IMR-90 (cell line): Measurements from ENCODE around the gene BCL6. TPM values are rescaled to one million over a fixed set of nuclear protein-coding genes. Genes with fewer than 3 reads are reported as not detected.

Source experiments
- ATAC-seq: fragments of 200-7000 bp; cut with Tn5 transposase; 2 replicates; pipeline ENCODE4 v1.9.1; 2020; ENCODE audit warnings: low read depth, mild to moderate bottlenecking, moderate library complexity
- BruUV-seq: library from RNA; stranded (reverse); fragments of 400-500 nt; replicated peaks from 2 replicates; lab custom pipeline; 2021; lab: Mats Ljungman, UMichigan
- CTCF ChIA-PET: fragments of 300-600 bp; formaldehyde crosslinking; extraction: SDS; loops from one replicate; lab custom pipeline; 2021; ENCODE audit warnings: antibody characterized with exemption; lab: Yijun Ruan, JAX
- POLR2A ChIA-PET: fragments of 300-600 bp; sonication (Branson Sonifier 250); formaldehyde crosslinking; loops from one replicate; lab custom pipeline; 2022; ENCODE audit warnings: antibody characterized with exemption; ENCODE audit not compliant: unreplicated experiment; lab: Charles Lee
- DNase-seq: peaks from one replicate; pipeline ENCODE4 v3.0.0; 2013
- H2AFZ ChIP-seq: replicated peaks from 2 replicates; pipeline ENCODE3; 2013; ENCODE audit warnings: low read length, mild to moderate bottlenecking; ENCODE audit not compliant: poor library complexity
- H2AK5ac ChIP-seq: 2 replicates; pipeline ENCODE4 v1.6.1; 2013; ENCODE audit warnings: low read depth, low read length, inconsistent platforms
- H2AK9ac ChIP-seq: replicated peaks from 2 replicates; pipeline ENCODE3; 2013; ENCODE audit warnings: mild to moderate bottlenecking, low read depth, low read length, moderate library complexity; ENCODE audit not compliant: poor library complexity
- H2BK120ac ChIP-seq: 2 replicates; pipeline ENCODE4 v1.6.1; 2013; ENCODE audit warnings: low read depth, low read length, inconsistent platforms
- H2BK15ac ChIP-seq: 3 replicates; pipeline ENCODE4 v1.6.1; 2013; ENCODE audit warnings: low read depth, low read length, inconsistent platforms
- H2BK20ac ChIP-seq: 2 replicates; pipeline ENCODE4 v1.6.1; 2013; ENCODE audit warnings: low read depth, mild to moderate bottlenecking, inconsistent platforms, low read length, moderate library complexity
- H2BK5ac ChIP-seq: 2 replicates; pipeline ENCODE4 v1.6.1; 2013; ENCODE audit warnings: mild to moderate bottlenecking, low read depth, low read length, inconsistent platforms; ENCODE audit not compliant: poor library complexity, severe bottlenecking
- H3K14ac ChIP-seq: replicated peaks from 2 replicates; pipeline ENCODE4 v1.6.1; 2013; ENCODE audit warnings: low read depth, low read length, inconsistent platforms
- H3K18ac ChIP-seq: 2 replicates; pipeline ENCODE4 v1.6.1; 2013; ENCODE audit warnings: low read depth, low read length, control low read depth
- H3K23ac ChIP-seq: 2 replicates; pipeline ENCODE4 v1.6.1; 2013; ENCODE audit warnings: low read depth, low read length, inconsistent platforms
- H3K27ac ChIP-seq: 2 replicates; pipeline ENCODE4 v1.5.1; 2013; ENCODE audit warnings: mild to moderate bottlenecking, control low read depth, low read length; ENCODE audit not compliant: insufficient read depth
- H3K27me3 ChIP-seq: 2 replicates; pipeline ENCODE4 v1.6.1; 2013; ENCODE audit warnings: low read length; ENCODE audit not compliant: control insufficient read depth, insufficient read depth
- H3K36me3 ChIP-seq: 2 replicates; pipeline ENCODE4 v1.6.1; 2013; ENCODE audit warnings: low read length, mixed read lengths; ENCODE audit not compliant: control insufficient read depth, insufficient read depth
- H3K4ac ChIP-seq: 2 replicates; pipeline ENCODE4 v1.6.1; 2013; ENCODE audit warnings: low read depth, low read length, inconsistent platforms
- H3K4me1 ChIP-seq: 2 replicates; pipeline ENCODE4 v1.6.1; 2013; ENCODE audit warnings: low read length, mixed read lengths; ENCODE audit not compliant: control insufficient read depth, insufficient read depth
- H3K4me2 ChIP-seq: 2 replicates; pipeline ENCODE4 v1.6.1; 2013; ENCODE audit warnings: low read depth, mild to moderate bottlenecking, control low read depth, low read length, moderate library complexity
- H3K4me3 ChIP-seq: 2 replicates; pipeline ENCODE4 v1.5.1; 2013; ENCODE audit warnings: low read depth, mild to moderate bottlenecking, control low read depth, low read length, moderate library complexity; ENCODE audit not compliant: insufficient read depth
- H3K56ac ChIP-seq: 2 replicates; pipeline ENCODE4 v1.6.1; 2013; ENCODE audit warnings: low read length, inconsistent platforms; ENCODE audit not compliant: insufficient read depth; ENCODE audit errors: extremely low read depth
- H3K79me1 ChIP-seq, 2 experiments: 2 replicates each; pipeline ENCODE4 v1.6.1; 2013; ENCODE audit warnings: low read length in 2 of 2, inconsistent platforms in 1 of 2, low read depth in 1 of 2
- H3K9ac ChIP-seq: 2 replicates; pipeline ENCODE4 v1.6.1; 2013; ENCODE audit warnings: low read depth, low read length, control low read depth
- H3K9me1 ChIP-seq: 2 replicates; pipeline ENCODE4 v1.6.1; 2013; ENCODE audit warnings: low read length, inconsistent platforms; ENCODE audit not compliant: insufficient read depth
- H3K9me3 ChIP-seq: 2 replicates; pipeline ENCODE4 v1.6.1; 2013; ENCODE audit warnings: low read length; ENCODE audit not compliant: control insufficient read depth, insufficient read depth
- H4K20me1 ChIP-seq: 2 replicates; pipeline ENCODE4 v1.6.1; 2013; ENCODE audit warnings: low read length, inconsistent platforms; ENCODE audit not compliant: insufficient read depth
- H4K5ac ChIP-seq: 2 replicates; pipeline ENCODE4 v1.6.1; 2013; ENCODE audit warnings: mild to moderate bottlenecking, low read depth, low read length, control low read depth
- H4K8ac ChIP-seq, 2 experiments: 2 replicates each; pipeline ENCODE4 v1.6.1; 2013; ENCODE audit warnings: low read depth in 2 of 2, low read length in 2 of 2, control low read depth in 1 of 2, inconsistent platforms in 1 of 2
- H4K91ac ChIP-seq: 2 replicates; pipeline ENCODE4 v1.6.1; 2013; ENCODE audit warnings: low read depth, low read length, inconsistent platforms; ENCODE audit not compliant: insufficient read depth
- RFX5 ChIP-seq: IDR thresholded peaks from 2 replicates; pipeline ENCODE4 v1.8.0; 2012; ENCODE audit warnings: low read depth, mild to moderate bottlenecking, low read length, moderate library complexity
- WGBS, 2 experiments: methylation state at CpG; one replicate each; pipeline versions ENCODE4 v1.1.5 to v1.1.7; 2013; ENCODE audit warnings: missing lambda C conversion rate in 2 of 2; ENCODE audit not compliant: insufficient read length in 1 of 2; ENCODE audit errors: extremely low coverage in 2 of 2; 5-methylcytosine and 5-hydroxymethylcytosine counted together
- dilution Hi-C: fragments of 300-500 bp; cut with HindIII; formaldehyde crosslinking; loops from one replicate; pipeline ENCODE4 v1.14.3; 2018; ENCODE audit warnings: low sequenced_read_pairs; ENCODE audit not compliant: unreplicated experiment
- in situ Hi-C: fragments of 300-500 bp; cut with MboI; formaldehyde crosslinking; loops from 3 replicates; pipeline ENCODE4 v1.14.3; 2019; ENCODE audit warnings: low sequenced_read_pairs, inconsistent platforms, mixed read lengths
- intact Hi-C: fragments of 100-400 bp; cut with micrococcal nuclease; formaldehyde crosslinking; loops from 2 replicates; pipeline ENCODE4 v1.10.0; 2022
- polyA plus RNA-seq, 3 experiments: library from polyadenylated mRNA; depleted of rRNA; stranded (reverse); fragments of >200 nt; gene quantifications; 2 replicates each; pipeline ENCODE4 v1.2.3, GENCODE V29; 2012; ENCODE audit warnings: low replicate concordance in 1 of 3
- total RNA-seq: library from RNA; depleted of rRNA; stranded (reverse); fragments of >200 nt; gene quantifications from 2 replicates; pipeline ENCODE4 v1.2.3, GENCODE V29; 2012
- TF ChIP-seq, protein P1 (sequence below): fragments of 150-350 bp; IDR thresholded peaks from 2 replicates; pipeline ENCODE4 v1.6.1; 2016; ENCODE audit warnings: low read depth, mild to moderate bottlenecking, low read length, moderate library complexity, borderline replicate concordance

The BCL6 gene
- total and polyA plus RNA-seq, 2 of the 4 experiments (the other 2 are of a cell fraction) = 19.7 to 22.6 TPM

DNA sequence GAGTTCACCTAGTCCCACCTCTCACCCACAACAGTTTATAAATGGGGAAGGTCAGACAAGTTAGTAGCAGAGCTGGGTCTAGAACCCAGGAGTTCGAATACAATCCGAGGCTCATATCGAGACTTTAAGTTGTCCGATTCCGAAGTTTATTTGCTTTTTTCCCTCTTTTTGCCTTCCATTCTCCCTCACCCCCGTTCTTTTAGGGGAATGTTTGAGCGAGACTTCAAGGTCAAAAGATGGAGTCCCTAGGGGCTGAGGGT, 7.3 kb downstream of the BCL6 start (continued):
- TF ChIP-seq, protein P1, sequence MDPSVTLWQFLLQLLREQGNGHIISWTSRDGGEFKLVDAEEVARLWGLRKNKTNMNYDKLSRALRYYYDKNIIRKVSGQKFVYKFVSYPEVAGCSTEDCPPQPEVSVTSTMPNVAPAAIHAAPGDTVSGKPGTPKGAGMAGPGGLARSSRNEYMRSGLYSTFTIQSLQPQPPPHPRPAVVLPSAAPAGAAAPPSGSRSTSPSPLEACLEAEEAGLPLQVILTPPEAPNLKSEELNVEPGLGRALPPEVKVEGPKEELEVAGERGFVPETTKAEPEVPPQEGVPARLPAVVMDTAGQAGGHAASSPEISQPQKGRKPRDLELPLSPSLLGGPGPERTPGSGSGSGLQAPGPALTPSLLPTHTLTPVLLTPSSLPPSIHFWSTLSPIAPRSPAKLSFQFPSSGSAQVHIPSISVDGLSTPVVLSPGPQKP = no peak

DNA sequence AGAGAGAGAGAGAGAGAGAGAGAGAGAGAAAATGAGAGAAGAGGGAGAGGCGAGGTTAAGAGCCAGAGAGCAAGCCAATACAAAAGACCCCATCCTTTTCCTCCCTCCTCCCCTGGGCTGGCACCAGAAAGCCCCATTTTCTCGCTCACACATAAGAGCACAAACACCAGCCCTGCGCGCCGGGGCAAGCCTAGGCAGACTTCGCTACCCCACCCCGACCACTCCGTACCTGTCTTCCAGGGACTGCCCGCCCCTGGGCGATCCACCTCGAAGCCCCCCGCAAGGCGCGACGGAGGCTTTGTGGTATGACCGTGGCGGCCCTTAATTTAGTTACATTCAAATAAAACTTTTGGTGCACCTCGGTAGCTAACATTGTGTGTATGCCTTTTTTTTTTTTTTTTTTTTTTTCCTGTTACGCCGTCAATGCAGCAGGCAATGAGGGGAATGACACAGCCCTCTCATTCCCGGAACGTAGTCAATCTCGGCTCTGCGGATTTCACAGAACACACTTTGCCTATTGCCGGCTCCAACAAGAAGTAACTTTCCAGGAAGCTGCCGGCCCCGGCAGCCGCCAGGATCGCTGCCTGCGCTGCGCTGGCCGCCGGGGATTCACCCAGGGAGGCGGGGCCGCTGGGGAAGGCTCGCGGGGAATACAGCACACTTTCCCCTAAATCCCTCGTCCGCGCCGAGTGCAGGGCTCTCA, 7.7 kb downstream of the BCL6 start:
- Histone ChIP-seq H3K56ac (peak overlapping the region; percentile 87), H3K9ac (peak overlapping the region; percentile 82), H2BK5ac (peak overlapping the region; percentile 83), H2BK120ac (peak overlapping the region; percentile 83), H2BK20ac (peak overlapping the region; percentile 69), H3K18ac (peak overlapping the region; percentile 66), H3K14ac (peak overlapping the region; percentile 87), H3K4me2 (peak overlapping the region; percentile 97), H2AK9ac (peak overlapping the region; percentile 75), H3K4me1 (peaks cover 20% of the 10 kb centered on the region), H3K9me1 (peaks cover 17% of the 10 kb centered on the region), H3K27me3 (no peaks in the 10 kb centered on the region), H4K91ac (peak overlapping the region; percentile 58), H3K23ac (peak overlapping the region; percentile 82), H2AK5ac (peak overlapping the region; percentile 58; the same call in 1 of the 2 replicates), H2AFZ (peak overlapping the region; percentile 91), H3K36me3 (peaks cover 8% of the 10 kb centered on the region), H3K79me1 (peaks cover 28 to 86% of the 10 kb centered on the region in 2 experiments), H3K9me3 (no peaks in the 10 kb centered on the region), H3K27ac (peak overlapping the region; percentile 87), H4K5ac (peak overlapping the region; percentile 5; the same call in 1 of the 2 replicates), H4K8ac (peak overlapping the region; percentile 30 to 90; a peak in 3 of 4 replicates), H3K4me3 (peak overlapping the region; percentile 46), H4K20me1 (peaks cover 67% of the 10 kb centered on the region), H3K4ac (peak overlapping the region; percentile 91), H2BK15ac (peak overlapping the region; percentile 22; the same call in 1 of the 3 replicates)
- dilution Hi-C loops = loop anchor here (25.0 kb wide), 1 partner anchor 575 kb away; no protein-coding TSS in a partner anchor
- ATAC-seq (peak; percentile 5), DNase-seq (peak; percentile 65)
- 20% methylated on average over 1 of the region's 41 CpGs; no CpG with 5 or more reads in 1 of the 2 experiments for WGBS, 2 experiments
- intact Hi-C loops = loop anchor here (2.0 kb wide), 1 partner anchor 975 kb away; no protein-coding TSS in a partner anchor
- ChIA-PET POLR2A (interaction anchor here (0.6 kb wide), 2 partner anchors 12 to 1108 kb away, joined by 13 to 16 read pairs; no protein-coding TSS in a partner anchor), CTCF (interaction anchor here (0.6 to 4.5 kb wide), 2 partner anchors 529 to 1217 kb away, joined by 3 to 96 read pairs; no protein-coding TSS in a partner anchor)
- in situ Hi-C loops = loop anchor here (10.0 to 25.0 kb wide), 5 partner anchors 675 to 1417 kb away; no protein-coding TSS in a partner anchor
- no TSS peak for BruUV-seq
- TF ChIP-seq RFX5 = no peak
